Gastrocnemius medialis (tissue), 4 donors: ENCODE results near the gene ZBTB2. TPM values are rescaled to one million over a fixed set of nuclear protein-coding genes. Genes with fewer than 3 reads are reported as not detected.

Source experiments
- ATAC-seq, 2 donors: fragments of 150-250 bp; one replicate each; pipeline ENCODE4 v1.9.1; 2016
- DNase-seq, 2 donors: peaks; one replicate each; pipeline ENCODE4 v3.0.0-alpha.2; 2019
- H3K27ac ChIP-seq, 4 donors: fragments of 200-600 bp; sonication (generic); 1 replicate in 1 of 4; 2 replicates in 3 of 4; pipeline ENCODE4 v1.5.1; 2016 to 2018; ENCODE audit warnings: mild to moderate bottlenecking in 2 of 4, moderate library complexity in 1 of 4
- H3K27me3 ChIP-seq, 3 donors: fragments of 200-600 bp; sonication (generic) in 2 of 3; 1 replicate in 1 of 3; 2 replicates in 2 of 3; pipeline versions ENCODE4 v1.5.1 to v1.6.0; 2016 to 2019; ENCODE audit warnings: mild to moderate bottlenecking in 1 of 3, moderate library complexity in 1 of 3
- H3K36me3 ChIP-seq, 2 donors: fragments of 200-600 bp; sonication (generic) in 1 of 2; one replicate each; pipeline ENCODE4 v1.5.1; 2017 to 2018
- H3K4me1 ChIP-seq, 2 donors: fragments of 200-600 bp; sonication (generic) in 1 of 2; one replicate each; pipeline ENCODE4 v1.5.1; 2016 to 2017; ENCODE audit warnings: mild to moderate bottlenecking in 2 of 2
- H3K4me3 ChIP-seq, 4 donors: fragments of 200-600 bp; sonication (generic) in 3 of 4; 1 replicate in 1 of 4; 2 replicates in 3 of 4; pipeline ENCODE4 v1.5.1; 2016 to 2019; ENCODE audit warnings: mild to moderate bottlenecking in 2 of 4
- H3K9me3 ChIP-seq, 3 donors: fragments of 200-600 bp; sonication (generic) in 2 of 3; 1 replicate in 1 of 3; 2 replicates in 2 of 3; pipeline ENCODE4 v1.5.1; 2016 to 2019
- CTCF ChIP-seq, 5 experiments: fragments of 450-650 bp in 3 of 5; fragments of 200-600 bp in 2 of 5; sonication (generic) in 2 of 5; IDR thresholded peaks in 4 of 5; conservative IDR thresholded peaks in 1 of 5; 1 replicate in 4 of 5; 2 replicates in 1 of 5; pipeline ENCODE4 v1.5.1; 2016 to 2019; ENCODE audit warnings: antibody characterized with exemption in 5 of 5, mild to moderate bottlenecking in 3 of 5, moderate library complexity in 3 of 5
- POLR2A ChIP-seq, 2 donors: fragments of 450-650 bp; IDR thresholded peaks; one replicate each; pipeline ENCODE4 v1.6.1; 2017; ENCODE audit warnings: antibody characterized with exemption in 2 of 2, mild to moderate bottlenecking in 2 of 2, moderate library complexity in 2 of 2
- in situ Hi-C, 4 donors: fragments of 200-750 bp; cut with MboI; loops; one replicate each; pipeline versions ENCODE4 v1.15.0 to v1.8.0; 2017; ENCODE audit warnings: low sequenced_read_pairs in 4 of 4
- intact Hi-C: fragments of 100-400 bp; cut with DNase I; formaldehyde crosslinking; loops from one replicate; pipeline ENCODE4 v1.15.1; 2023; ENCODE audit warnings: low total_unique reads
- total RNA-seq, 4 donors: library from RNA; depleted of rRNA; stranded (reverse); fragments of >200 nt; gene quantifications; one replicate each; pipeline versions ENCODE4 v1.1.0 to v1.2.3, GENCODE V29; 2016

Gene ZBTB2
- total RNA-seq, 4 donors from 2014 or later, result 9.6 to 18.5 (median 14.3) TPM

GRCh38 chr6:151377095-151377494, 14.3 kb downstream of the ZBTB2 start:
- in situ Hi-C loops, result no loop called here

DNA sequence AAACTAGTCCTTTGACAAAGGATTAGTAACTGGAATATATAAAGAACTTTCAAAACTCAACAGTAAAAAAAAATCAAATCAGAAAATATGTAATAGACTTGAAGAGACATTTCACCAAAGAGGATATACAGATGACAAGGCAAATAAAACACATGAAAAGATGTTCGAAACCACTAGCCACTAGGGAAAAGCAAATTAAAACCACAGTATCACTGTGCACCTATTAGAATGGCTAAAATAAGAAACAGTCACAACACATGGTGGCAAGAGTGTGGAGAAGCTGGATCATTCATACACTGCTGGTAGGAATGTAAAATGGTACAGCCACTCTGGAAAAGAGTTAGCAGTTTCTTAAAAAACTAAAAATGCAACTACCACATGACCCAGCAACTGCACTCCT, 14.9 kb downstream of the ZBTB2 start:
- no peak overlapping the region for H3K4me3 ChIP-seq
- peaks cover 0 to 24% of the 10 kb centered on the region in 2 donors for H3K4me1 ChIP-seq
- peaks cover 0 to 13% of the 10 kb centered on the region in 2 donors for H3K36me3 ChIP-seq
- no peaks in the 10 kb centered on the region for H3K27me3 ChIP-seq
- no peaks in the 10 kb centered on the region for H3K9me3 ChIP-seq
- DNase-seq, result no peak
- TF ChIP-seq CTCF (IDR thresholded peaks at IDR 0.05 in 4 of 5, conservative IDR thresholded peaks at IDR 0.05 in 1 of 5) (no peak), POLR2A (IDR thresholded peaks at IDR 0.05) (no peak)
- H3K27ac ChIP-seq, result peak overlapping the region in 1 of 4 donors; percentile 2
- in situ Hi-C loops (no loop called here), intact Hi-C loops (no loop called here)
- no peak for ATAC-seq

More at GRCh38 chr6:151377095-151377494, 14.3 kb downstream of the ZBTB2 start:
- TF ChIP-seq POLR2A (IDR thresholded peaks at IDR 0.05) (no peak), CTCF (IDR thresholded peaks at IDR 0.05 in 4 of 5, conservative IDR thresholded peaks at IDR 0.05 in 1 of 5) (no peak)
- intact Hi-C loops, result no loop called here
- ATAC-seq (no peak), DNase-seq (no peak)
- Histone ChIP-seq H3K36me3 (peaks cover 0 to 6% of the 10 kb centered on the region in 2 donors), H3K27me3 (no peaks in the 10 kb centered on the region), H3K27ac (no peak overlapping the region), H3K4me3 (no peak overlapping the region), H3K9me3 (no peaks in the 10 kb centered on the region), H3K4me1 (peaks cover 0 to 24% of the 10 kb centered on the region in 2 donors)

DNA sequence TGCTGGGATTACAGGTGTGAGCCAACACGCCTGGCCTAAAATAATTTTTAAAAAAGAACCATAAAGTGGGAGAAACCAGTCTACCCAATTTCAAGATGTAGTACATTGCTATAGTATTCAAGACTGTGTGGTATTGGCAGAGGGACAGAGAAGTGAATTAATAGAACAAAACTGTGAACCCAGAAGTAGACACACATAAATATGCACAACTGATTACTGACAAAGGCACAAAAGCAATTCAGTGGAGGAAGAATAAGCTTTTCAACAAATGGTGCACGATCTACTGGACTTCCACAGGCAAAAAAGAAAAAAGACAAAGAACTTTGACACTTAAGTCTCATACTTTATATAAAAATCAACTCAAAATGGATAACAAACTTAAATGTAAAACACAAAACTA, 15.5 kb downstream of the ZBTB2 start:
- no peak for TF ChIP-seq POLR2A (IDR thresholded peaks at IDR 0.05)
- TF ChIP-seq CTCF (IDR thresholded peaks at IDR 0.05 in 4 of 5, conservative IDR thresholded peaks at IDR 0.05 in 1 of 5), result no peak
- no peaks in the 10 kb centered on the region for H3K27me3 ChIP-seq

GRCh38 chr6:151374036-151374683, 17.2 kb downstream of the ZBTB2 start:
- in situ Hi-C loops, result no loop called here

More for the DNA sequence above, 15.5 kb downstream of the ZBTB2 start:
- in situ Hi-C loops (no loop called here), intact Hi-C loops (no loop called here)
- peaks cover under 1 to 22% of the 10 kb centered on the region in 2 donors for H3K4me1 ChIP-seq
- H3K36me3 ChIP-seq, result peaks cover 0 to 19% of the 10 kb centered on the region in 2 donors
- no peak for ATAC-seq
- H3K9me3 ChIP-seq, result no peaks in the 10 kb centered on the region
- H3K27ac ChIP-seq, result no peak overlapping the region
- no peak for DNase-seq
- H3K4me3 ChIP-seq, result no peak overlapping the region

More at GRCh38 chr6:151374036-151374683, 17.2 kb downstream of the ZBTB2 start:
- intact Hi-C loops, result no loop called here
- Histone ChIP-seq H3K9me3 (no peaks in the 10 kb centered on the region), H3K27me3 (no peaks in the 10 kb centered on the region), H3K27ac (peak overlapping the region in 3 of 4 donors; percentile 51 to 76 (median 52)), H3K4me3 (peak overlapping the region in 3 of 4 donors; percentile 13 to 25 (median 19)), H3K4me1 (peaks cover 10 to 29% of the 10 kb centered on the region in 2 donors), H3K36me3 (peaks cover 0 to 22% of the 10 kb centered on the region in 2 donors)
- DNase-seq (no peak), ATAC-seq (peak in 1 of 2 donors; percentile 60)
- TF ChIP-seq CTCF (IDR thresholded peaks at IDR 0.05 in 4 of 5, conservative IDR thresholded peaks at IDR 0.05 in 1 of 5) (no peak), POLR2A (IDR thresholded peaks at IDR 0.05) (no peak)
